ENCODE measurements around the gene NPAS2.

The NPAS2 gene

GRCh38 chr2:100870652-100871531 is 51.0 kb downstream of the NPAS2 start:
- Histone ChIP-seq H3K4me3 (no peak overlapping the region), H3K27ac (no peak overlapping the region)
- DNase-seq (ENCODE audit: low spot score) = no peak
- TF ChIP-seq CTCF (IDR thresholded peaks at IDR 0.05) = no peak

GRCh38 chr2:100875516-100876230 is 55.7 kb downstream of the NPAS2 start:
- TF ChIP-seq CTCF (IDR thresholded peaks at IDR 0.05) = no peak
- Histone ChIP-seq H3K4me3 (no peak overlapping the region), H3K27ac (no peak overlapping the region)
- DNase-seq (ENCODE audit: low spot score) = no peak

- no peak for TF ChIP-seq CTCF (IDR thresholded peaks at IDR 0.05)
- Histone ChIP-seq H3K27ac (no peak overlapping the region), H3K4me3 (no peak overlapping the region)
- no peak for DNase-seq (ENCODE audit: low spot score)
These were observed 56.4 kb downstream of the NPAS2 start for GRCh38 chr2:100876231-100876860.

DNA sequence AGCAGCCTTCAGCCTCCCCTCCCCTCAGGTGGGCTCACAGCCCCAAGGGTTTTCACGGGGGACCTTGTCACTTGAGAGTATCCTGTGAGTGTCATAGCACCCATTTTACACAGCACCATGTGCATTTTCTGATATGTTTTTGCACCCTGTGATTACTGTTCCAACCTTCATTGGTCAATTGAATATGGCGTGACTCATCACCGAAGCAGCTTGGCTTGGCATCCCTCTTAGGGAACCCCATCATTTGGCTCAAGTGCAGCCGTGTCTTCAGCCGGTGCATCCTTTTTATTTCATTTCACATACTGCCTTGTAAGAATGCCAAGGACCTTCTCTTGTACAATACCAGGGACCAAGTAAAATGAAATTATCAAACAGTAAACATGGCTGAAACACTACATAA is 57.6 kb downstream of the NPAS2 start:
- H3K4me3 ChIP-seq = peak overlapping the region; percentile 6
- no peak for DNase-seq (ENCODE audit: low spot score)
- no peak for TF ChIP-seq CTCF (IDR thresholded peaks at IDR 0.05)
- peak overlapping the region in 1 of 2 donors; percentile 63 for H3K27ac ChIP-seq

DNA sequence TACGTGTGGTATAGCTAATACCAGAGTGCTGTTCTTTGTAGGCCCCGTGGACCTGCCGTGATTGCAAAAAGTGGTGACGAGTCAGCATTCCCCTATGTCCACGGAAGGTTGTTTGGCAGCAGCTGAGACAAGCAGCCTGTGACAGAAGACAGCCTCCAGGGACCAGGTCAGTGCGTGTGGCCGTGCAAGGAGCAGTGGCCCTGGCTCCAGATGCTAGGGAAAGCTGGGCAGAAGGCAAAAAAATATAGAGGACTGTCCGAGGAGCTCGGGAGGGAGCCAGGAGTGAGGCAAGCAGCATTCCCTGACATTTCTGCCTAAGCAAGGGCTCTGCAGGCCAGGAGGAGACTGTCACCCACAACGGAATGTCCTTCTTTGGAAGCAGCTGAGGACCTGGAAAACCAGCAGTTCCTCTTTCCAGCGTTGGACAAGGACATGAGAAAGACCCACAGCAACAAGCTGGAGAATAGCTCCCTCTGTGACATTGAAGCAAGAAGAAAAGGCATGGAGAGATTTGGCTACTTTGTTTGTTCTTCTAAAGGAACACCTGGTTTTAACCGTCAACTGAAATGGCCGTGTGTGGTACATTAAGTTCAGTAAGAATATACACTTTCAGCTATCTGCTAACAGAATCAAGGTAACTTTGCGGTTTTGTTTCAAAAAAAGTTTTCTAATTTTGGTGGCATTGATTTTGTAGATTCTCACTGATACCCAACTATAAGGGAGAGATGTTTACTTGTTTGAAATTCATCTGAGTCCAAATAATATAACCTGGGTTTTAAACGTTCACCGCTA is 58.3 kb downstream of the NPAS2 start:
- Histone ChIP-seq H3K4me3 (peak overlapping the region; percentile 6), H3K27ac (peak overlapping the region; percentile 39 to 63)
- no peak for DNase-seq (ENCODE audit: low spot score)
- TF ChIP-seq CTCF (IDR thresholded peaks at IDR 0.05) = no peak

- no peak overlapping the region for H3K4me3 ChIP-seq
- no peak overlapping the region for H3K27ac ChIP-seq
- no peak for TF ChIP-seq CTCF (IDR thresholded peaks at IDR 0.05)
- no peak for DNase-seq (ENCODE audit: low spot score)
These were observed 59.4 kb downstream of the NPAS2 start for GRCh38 chr2:100879296-100879695.
